ENCODE results near the gene NDST4. TPM values are rescaled to one million over a fixed set of nuclear protein-coding genes. Genes with fewer than 3 reads are reported as not detected.

Gene NDST4
- total and polyA plus RNA-seq, 2 of the 4 experiments (the other 2 are of a cell fraction) = not detected

DNA sequence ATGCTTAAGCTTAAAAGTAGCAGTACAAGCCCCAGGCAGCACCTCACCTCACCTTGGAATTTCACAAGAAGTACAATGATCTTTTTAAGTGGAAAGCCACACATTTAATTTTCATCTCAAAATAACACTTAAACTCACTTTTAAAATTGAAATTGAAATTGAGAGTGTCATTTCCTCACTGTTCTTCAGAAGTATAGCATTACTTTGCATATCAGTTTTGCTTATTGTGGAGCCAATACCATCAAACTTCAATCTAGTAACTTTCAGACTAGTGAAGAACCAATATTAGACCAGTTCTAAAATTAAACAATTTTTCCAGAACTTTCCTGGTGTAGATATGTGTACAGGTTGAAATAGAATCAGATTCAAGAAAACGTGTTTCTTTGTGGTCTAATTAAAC is 242.4 kb downstream of the NDST4 start:
- Histone ChIP-seq H2AK9ac (replicated peaks; ENCODE audit: low read depth, low read length, poor library complexity) (no peak overlapping the region), H3K9me3 (ENCODE audit: control insufficient read depth, insufficient read depth, low read length) (no peaks in the 10 kb centered on the region), H4K91ac (ENCODE audit: insufficient read depth, low read depth, low read length) (no peak overlapping the region), H2AK5ac (ENCODE audit: low read depth, low read length) (no peak overlapping the region), H3K4me3 (ENCODE audit: insufficient read depth, low read depth, low read length) (no peak overlapping the region), H3K27ac (ENCODE audit: insufficient read depth, low read length) (no peak overlapping the region), H2AFZ (replicated peaks; ENCODE audit: low read length, poor library complexity) (no peak overlapping the region), H3K23ac (ENCODE audit: low read depth, low read length) (no peak overlapping the region), H3K36me3 (ENCODE audit: control insufficient read depth, insufficient read depth, low read length) (no peaks in the 10 kb centered on the region), H3K4me1 (ENCODE audit: control insufficient read depth, insufficient read depth, low read length) (no peaks in the 10 kb centered on the region), H3K4me2 (ENCODE audit: low read depth, low read length) (no peak overlapping the region), H4K8ac (ENCODE audit: low read depth in 2 of 2, low read length in 2 of 2) (no peak overlapping the region), H3K4ac (ENCODE audit: low read depth, low read length) (no peak overlapping the region), H2BK5ac (ENCODE audit: low read depth, low read length, poor library complexity, severe bottlenecking) (no peak overlapping the region), H2BK120ac (ENCODE audit: low read depth, low read length) (no peak overlapping the region), H4K5ac (ENCODE audit: low read depth, low read length) (no peak overlapping the region), H3K56ac (ENCODE audit: extremely low read depth, insufficient read depth, low read length) (no peak overlapping the region), H3K27me3 (ENCODE audit: control insufficient read depth, insufficient read depth, low read length) (no peaks in the 10 kb centered on the region), H2BK15ac (ENCODE audit: low read depth, low read length) (no peak overlapping the region), H3K9me1 (ENCODE audit: insufficient read depth, low read length) (no peaks in the 10 kb centered on the region), H4K20me1 (ENCODE audit: insufficient read depth, low read length) (no peaks in the 10 kb centered on the region), H3K14ac (replicated peaks; ENCODE audit: low read depth, low read length) (no peak overlapping the region), H3K18ac (ENCODE audit: low read depth, low read length) (no peak overlapping the region), H3K9ac (ENCODE audit: low read depth, low read length) (no peak overlapping the region), H3K79me1 (ENCODE audit: low read depth in 1 of 2, low read length in 2 of 2) (no peaks in the 10 kb centered on the region), H2BK20ac (ENCODE audit: low read depth, low read length) (no peak overlapping the region)
- ChIA-PET POLR2A (ENCODE audit: unreplicated experiment) (no interaction called here), CTCF (no interaction called here)
- dilution Hi-C loops (cut with HindIII; ENCODE audit: low sequenced_read_pairs, unreplicated experiment) = no loop called here
- intact Hi-C loops (cut with micrococcal nuclease) = no loop called here
- no peak for DNase-seq
- in situ Hi-C loops (cut with MboI; ENCODE audit: low sequenced_read_pairs) = no loop called here
- no CpG with 5 or more reads among the region's 1 CpG for WGBS, 2 experiments (ENCODE audit: extremely low coverage in 2 of 2, insufficient read length in 1 of 2)
- ATAC-seq (ENCODE audit: low read depth) = no peak
- no TSS peak for BruUV-seq (replicated peaks)
- no peak for TF ChIP-seq MXI1 (IDR thresholded peaks at IDR 0.05; ENCODE audit: borderline replicate concordance, low read depth, low read length)
- TF ChIP-seq FOS (IDR thresholded peaks at IDR 0.05; ENCODE audit: low read depth, low read length) = no peak
- no peak for TF ChIP-seq POLR2A (IDR thresholded peaks at IDR 0.05; ENCODE audit: low read depth, low read length)
- TF ChIP-seq RAD21 (IDR thresholded peaks at IDR 0.05; ENCODE audit: low read length) = no peak
- no peak for TF ChIP-seq MAFK (IDR thresholded peaks at IDR 0.05; ENCODE audit: low read depth, low read length)
- TF ChIP-seq, protein P1, sequence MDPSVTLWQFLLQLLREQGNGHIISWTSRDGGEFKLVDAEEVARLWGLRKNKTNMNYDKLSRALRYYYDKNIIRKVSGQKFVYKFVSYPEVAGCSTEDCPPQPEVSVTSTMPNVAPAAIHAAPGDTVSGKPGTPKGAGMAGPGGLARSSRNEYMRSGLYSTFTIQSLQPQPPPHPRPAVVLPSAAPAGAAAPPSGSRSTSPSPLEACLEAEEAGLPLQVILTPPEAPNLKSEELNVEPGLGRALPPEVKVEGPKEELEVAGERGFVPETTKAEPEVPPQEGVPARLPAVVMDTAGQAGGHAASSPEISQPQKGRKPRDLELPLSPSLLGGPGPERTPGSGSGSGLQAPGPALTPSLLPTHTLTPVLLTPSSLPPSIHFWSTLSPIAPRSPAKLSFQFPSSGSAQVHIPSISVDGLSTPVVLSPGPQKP (IDR thresholded peaks at IDR 0.05; ENCODE audit: borderline replicate concordance, low read depth, low read length) = no peak
- TF ChIP-seq RCOR1 (IDR thresholded peaks at IDR 0.05; ENCODE audit: insufficient replicate concordance, low read length) = no peak
- TF ChIP-seq, protein P2, sequence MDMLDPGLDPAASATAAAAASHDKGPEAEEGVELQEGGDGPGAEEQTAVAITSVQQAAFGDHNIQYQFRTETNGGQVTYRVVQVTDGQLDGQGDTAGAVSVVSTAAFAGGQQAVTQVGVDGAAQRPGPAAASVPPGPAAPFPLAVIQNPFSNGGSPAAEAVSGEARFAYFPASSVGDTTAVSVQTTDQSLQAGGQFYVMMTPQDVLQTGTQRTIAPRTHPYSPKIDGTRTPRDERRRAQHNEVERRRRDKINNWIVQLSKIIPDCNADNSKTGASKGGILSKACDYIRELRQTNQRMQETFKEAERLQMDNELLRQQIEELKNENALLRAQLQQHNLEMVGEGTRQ (IDR thresholded peaks at IDR 0.05; ENCODE audit: low read depth, low read length) = no peak
- TF ChIP-seq BHLHE40 (IDR thresholded peaks at IDR 0.05; ENCODE audit: low read depth, low read length) = no peak
- TF ChIP-seq NFE2L2 (IDR thresholded peaks at IDR 0.05; ENCODE audit: low read depth, low read length) = no peak
- no peak for TF ChIP-seq RFX5 (IDR thresholded peaks at IDR 0.05; ENCODE audit: low read depth, low read length)
- no peak for TF ChIP-seq CEBPB (IDR thresholded peaks at IDR 0.05; ENCODE audit: low read depth, low read length)
- TF ChIP-seq, protein P3, sequence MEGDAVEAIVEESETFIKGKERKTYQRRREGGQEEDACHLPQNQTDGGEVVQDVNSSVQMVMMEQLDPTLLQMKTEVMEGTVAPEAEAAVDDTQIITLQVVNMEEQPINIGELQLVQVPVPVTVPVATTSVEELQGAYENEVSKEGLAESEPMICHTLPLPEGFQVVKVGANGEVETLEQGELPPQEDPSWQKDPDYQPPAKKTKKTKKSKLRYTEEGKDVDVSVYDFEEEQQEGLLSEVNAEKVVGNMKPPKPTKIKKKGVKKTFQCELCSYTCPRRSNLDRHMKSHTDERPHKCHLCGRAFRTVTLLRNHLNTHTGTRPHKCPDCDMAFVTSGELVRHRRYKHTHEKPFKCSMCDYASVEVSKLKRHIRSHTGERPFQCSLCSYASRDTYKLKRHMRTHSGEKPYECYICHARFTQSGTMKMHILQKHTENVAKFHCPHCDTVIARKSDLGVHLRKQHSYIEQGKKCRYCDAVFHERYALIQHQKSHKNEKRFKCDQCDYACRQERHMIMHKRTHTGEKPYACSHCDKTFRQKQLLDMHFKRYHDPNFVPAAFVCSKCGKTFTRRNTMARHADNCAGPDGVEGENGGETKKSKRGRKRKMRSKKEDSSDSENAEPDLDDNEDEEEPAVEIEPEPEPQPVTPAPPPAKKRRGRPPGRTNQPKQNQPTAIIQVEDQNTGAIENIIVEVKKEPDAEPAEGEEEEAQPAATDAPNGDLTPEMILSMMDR (conservative IDR thresholded peaks at IDR 0.05; ENCODE audit: low read depth, low read length) = no peak
- TF ChIP-seq MAZ (IDR thresholded peaks at IDR 0.05; ENCODE audit: borderline replicate concordance, low read depth, low read length) = no peak
- TF ChIP-seq CHD1 (IDR thresholded peaks at IDR 0.05; ENCODE audit: low read depth, low read length) = no peak
- TF ChIP-seq SMC3 (IDR thresholded peaks at IDR 0.05; ENCODE audit: low read depth, low read length) = no peak
